Inferior parietal cortex (tissue), 1 donor: Measurements from ENCODE around the gene CYLC1.

Source experiments
- DNase-seq: peaks from one replicate; pipeline ENCODE4 v3.0.0-alpha.2; 2016; ENCODE audit errors: extremely low spot score

CYLC1 gene, protein sequence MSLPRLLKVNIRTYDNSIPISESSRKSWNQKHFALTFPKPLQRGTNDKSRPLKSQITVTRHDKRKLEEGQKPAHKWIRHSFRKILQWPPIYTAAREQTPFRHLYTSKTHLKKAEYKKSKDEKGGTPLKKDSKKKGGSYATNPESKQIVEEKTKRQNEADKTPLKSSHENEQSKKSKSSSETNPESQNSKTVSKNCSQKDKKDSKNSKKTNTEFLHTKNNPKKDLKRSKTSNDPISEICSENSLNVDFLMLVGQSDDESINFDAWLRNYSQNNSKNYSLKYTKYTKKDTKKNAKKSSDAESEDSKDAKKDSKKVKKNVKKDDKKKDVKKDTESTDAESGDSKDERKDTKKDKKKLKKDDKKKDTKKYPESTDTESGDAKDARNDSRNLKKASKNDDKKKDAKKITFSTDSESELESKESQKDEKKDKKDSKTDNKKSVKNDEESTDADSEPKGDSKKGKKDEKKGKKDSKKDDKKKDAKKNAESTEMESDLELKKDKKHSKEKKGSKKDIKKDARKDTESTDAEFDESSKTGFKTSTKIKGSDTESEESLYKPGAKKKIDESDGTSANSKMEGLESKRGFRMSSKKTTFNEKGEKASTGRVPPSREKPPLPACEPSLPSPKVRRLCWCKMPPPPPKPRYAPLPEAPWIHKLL

DNA sequence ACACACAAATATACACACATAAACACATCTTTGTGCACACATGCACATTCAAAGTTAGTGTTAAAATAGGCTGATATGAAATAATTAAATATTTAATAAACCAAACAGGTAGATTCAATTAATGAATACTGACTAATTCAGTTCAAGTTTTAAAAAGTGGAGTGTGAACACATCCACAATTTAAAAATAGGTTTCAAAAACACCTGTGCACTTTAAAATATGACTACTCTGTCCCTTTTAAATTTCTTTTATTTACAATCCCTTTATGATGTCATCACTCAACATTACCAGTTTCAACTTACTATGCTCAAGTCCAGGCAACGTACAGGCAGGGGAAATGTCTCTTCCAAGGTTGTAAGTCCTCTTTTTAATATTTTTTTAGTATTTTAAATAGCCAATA is at the start of gene CYLC1:
Gene CYLC1, plus strand, starts transcription at position 301 of the 400 bp plus-strand sequence. Its CDS starts 37 bp downstream, at position 338.
- no peak for DNase-seq

DNA sequence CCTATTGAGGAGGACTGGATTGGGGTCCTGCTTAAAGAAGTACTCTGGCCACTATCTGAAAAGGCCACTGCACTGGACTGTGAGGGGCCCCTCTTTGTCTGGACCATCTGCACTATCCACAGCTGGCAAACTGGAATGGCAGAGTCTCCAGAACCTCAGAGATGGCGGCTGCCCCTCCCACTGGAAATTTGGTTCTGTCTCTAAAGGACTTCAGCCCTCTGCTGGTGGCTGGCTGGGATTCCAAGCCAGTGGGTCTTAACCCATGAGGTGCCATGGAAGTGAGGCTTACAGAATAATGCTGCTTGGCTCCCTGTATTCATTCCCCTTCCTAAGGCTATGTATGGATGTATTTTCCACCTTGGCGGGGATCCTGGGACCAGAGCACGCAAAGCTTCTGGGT is 41.6 kb upstream of the CYLC1 start:
- DNase-seq = no peak

DNA sequence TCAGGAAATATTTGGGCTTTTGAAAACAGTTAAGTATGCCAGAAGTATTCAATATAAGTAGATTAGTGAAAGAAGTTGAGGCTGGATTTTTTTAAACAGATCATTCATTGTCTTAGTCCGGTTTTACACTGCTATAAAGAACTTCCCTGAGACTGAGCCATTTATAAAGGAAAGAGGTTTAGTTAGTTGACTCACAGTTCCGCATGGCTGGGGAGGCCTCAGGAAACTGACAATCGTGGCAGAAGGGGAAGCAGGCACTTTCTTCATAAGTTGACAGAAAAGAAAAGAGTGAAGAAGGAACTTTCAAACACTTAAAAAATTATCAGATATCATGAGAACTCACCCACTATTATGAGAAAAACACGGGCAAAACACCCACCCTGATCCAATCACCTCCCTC is 31.1 kb upstream of the CYLC1 start:
- no peak for DNase-seq

DNA sequence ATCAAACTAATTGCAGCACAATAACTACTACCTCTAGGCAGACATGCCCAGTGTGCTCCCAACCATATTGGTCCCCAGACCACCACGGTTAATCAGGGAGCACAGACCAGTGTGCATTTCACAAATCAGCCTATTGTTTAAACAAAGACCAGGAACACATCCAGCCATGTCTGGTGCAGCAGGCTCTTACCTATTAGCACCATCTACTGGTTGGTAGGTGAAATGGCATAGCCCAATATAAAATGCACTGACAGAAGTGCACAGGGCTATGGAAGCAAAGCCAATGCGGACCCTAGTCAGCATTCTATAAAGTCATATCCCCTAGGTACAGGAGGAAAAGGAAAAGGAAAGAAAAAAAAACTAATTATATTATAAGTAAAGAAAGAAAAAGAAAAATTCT is 15.5 kb upstream of the CYLC1 start:
- peak; percentile 13 for DNase-seq

DNA sequence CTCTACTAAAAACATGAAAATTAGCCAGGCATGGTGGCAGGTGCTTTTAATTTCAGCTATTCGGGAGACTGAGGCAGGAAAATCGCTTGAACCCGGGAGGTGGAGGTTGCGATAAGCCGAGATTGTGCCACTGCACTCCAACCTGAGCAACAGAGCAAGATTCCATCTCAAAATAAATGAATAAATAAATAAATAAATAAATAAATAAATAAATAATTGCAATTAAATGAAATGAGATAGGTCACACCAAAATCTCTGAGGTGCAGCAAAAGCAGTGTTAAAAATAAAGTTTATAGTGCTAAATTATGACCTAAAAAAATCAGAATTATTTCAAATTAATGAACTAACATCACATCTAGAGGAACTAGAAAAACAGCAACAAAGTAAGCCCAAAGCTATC is 13.6 kb upstream of the CYLC1 start:
- no peak for DNase-seq

DNA sequence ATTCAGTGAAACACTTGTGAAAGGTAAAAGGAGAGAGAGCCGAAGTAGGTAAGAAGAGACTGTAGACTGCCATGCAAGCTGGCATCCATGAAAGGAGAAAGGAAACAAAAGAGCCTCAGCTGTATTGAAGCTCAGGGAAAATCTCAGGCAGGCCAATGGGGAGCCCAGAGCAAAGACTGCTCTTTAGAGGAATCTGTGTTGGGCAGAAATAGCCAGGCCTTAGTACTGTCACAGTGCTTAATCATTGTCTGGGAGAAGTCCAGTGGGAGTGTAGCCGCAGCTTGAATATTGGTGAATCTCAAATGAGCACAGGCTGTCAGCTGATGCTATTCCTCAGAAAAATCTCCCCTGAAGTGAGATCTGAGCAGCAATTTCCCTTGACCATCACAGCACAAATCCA is 27.6 kb downstream of the CYLC1 start:
- DNase-seq = no peak

DNA sequence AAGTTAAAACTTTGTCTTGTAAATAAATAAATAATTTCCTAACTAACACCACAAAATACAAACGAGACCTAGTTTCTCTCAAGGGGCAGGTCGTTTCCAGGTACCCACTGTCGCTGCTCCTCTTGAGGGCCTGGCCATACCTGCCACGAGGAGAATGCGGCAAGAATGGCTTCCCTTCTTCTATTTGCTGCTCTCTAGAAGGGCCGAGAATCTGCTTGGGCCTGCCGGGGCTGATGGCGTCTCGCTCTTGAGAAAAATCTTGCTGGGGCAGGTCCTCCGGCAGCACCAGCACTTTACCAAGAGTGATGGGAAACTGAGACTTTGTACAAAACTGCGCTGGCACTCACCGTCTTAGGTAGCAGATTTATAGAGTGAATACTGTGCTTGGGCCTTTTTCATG is 31.5 kb downstream of the CYLC1 start:
- no peak for DNase-seq

DNA sequence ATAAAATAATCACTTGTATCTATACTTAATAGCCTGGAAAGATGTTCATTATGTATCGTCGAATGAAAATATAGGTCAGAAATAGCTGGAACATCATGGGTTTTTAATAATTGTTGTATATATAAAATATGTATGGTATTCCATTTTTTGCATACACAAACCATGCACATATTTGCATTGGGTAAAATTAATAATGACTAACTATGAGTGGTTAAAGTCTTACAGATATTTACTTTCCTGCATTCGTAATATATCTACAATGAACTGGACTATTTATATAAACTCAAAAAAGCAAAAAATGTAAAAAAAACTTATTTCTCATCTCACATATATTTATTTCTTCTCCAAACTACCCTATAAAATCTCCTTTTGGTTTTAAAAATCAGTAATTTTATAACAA is 46.0 kb downstream of the CYLC1 start:
- no peak for DNase-seq

DNA sequence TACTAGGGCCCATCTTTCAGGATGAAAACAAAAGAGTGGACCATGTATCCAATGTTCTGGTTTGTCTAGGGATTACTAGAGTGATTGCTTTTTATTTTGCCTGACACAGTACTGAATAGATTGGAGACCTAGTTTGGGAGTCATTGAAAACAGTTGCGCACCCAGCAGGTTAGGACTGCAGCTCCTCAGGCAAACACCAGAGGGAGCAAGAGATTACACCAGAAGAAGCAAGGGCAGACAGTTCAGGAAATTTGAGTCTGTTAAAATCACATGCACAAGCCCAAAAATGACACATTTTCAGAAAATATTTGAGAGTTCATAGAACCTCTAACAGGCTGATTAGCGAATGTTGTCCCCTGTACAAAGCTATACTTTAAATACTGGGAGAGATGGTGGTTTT is 55.6 kb downstream of the CYLC1 start:
- no peak for DNase-seq

DNA sequence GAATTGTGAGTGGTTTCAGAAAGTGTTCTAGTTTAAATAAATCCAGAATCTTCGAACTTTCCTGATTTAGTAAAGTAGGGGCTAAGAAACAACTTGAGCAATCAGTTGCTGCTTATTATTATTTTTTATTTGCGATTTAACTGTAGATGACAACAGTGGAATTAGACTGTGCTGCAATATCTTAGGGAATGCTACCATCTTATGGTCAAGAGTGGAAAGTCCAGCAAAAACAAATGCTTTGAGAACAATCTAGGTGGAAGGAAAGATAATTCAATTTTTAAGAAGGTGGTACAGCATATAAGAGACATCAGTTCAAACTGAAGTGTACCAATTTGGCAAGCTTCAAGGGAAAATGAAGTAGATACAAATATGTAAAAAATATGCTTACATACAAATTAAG is 73.3 kb downstream of the CYLC1 start:
- peak; percentile 8 for DNase-seq
